ENCODE measurements around the gene MTFR1L. TPM values are rescaled to one million over a fixed set of nuclear protein-coding genes. Genes with fewer than 3 reads are reported as not detected.

MTFR1L gene
- total and polyA plus RNA-seq, 3 donors from 2014 or later: 148 to 253 (median 166) TPM

GRCh38 chr1:25818569-25818968 is 1.2 kb upstream of the MTFR1L start:
- 33 to 37% methylated on average over 6 of the region's 6 CpGs for whole genome bisulfite sequencing, 2 donors
- Histone ChIP-seq H3K27ac (peak overlapping the region in 1 of 2 donors; percentile 94), H3K27me3 (no peaks in the 10 kb centered on the region), H3K4me1 (peaks cover 32% of the 10 kb centered on the region), H3K36me3 (ENCODE audit: low read depth, missing control alignments) (no peaks in the 10 kb centered on the region), H3K4me3 (no peak overlapping the region), H3K9me3 (no peaks in the 10 kb centered on the region)
- DNase-seq: no peak
- intact Hi-C loops (cut with DNase I; ENCODE audit: low total_unique reads): no loop called here
- TF ChIP-seq POLR2A (IDR thresholded peaks at IDR 0.05) (no peak), CTCF (IDR thresholded peaks at IDR 0.05) (no peak)

GRCh38 chr1:25820247-25821111 is 725 bp downstream of the MTFR1L start:
- TF ChIP-seq CTCF (IDR thresholded peaks at IDR 0.05) (peak in 1 of 3 experiments; percentile 6), POLR2A (IDR thresholded peaks at IDR 0.05) (no peak)
- intact Hi-C loops (cut with DNase I; ENCODE audit: low total_unique reads): no loop called here
- DNase-seq: peak; percentile 60
- Histone ChIP-seq H3K9me3 (no peaks in the 10 kb centered on the region), H3K4me3 (peak overlapping the region; percentile 92 to 98), H3K27me3 (no peaks in the 10 kb centered on the region), H3K27ac (peak overlapping the region; percentile 90 to 94), H3K4me1 (peaks cover 32% of the 10 kb centered on the region), H3K36me3 (ENCODE audit: low read depth, missing control alignments) (no peaks in the 10 kb centered on the region)
- 0% methylated on average over 13 to 38 of the region's 67 CpGs for WGBS, 2 donors

GRCh38 chr1:25821112-25821476 is 1.3 kb downstream of the MTFR1L start:
- peak overlapping the region; percentile 92 to 98 for H3K4me3 ChIP-seq
- H3K27ac ChIP-seq: peak overlapping the region; percentile 90 to 94
- TF ChIP-seq POLR2A (IDR thresholded peaks at IDR 0.05) (no peak), CTCF (IDR thresholded peaks at IDR 0.05) (no peak)
- WGBS, 2 donors: 17 to 19% methylated on average over 10 of the region's 10 CpGs
- DNase-seq: no peak
- intact Hi-C loops (cut with DNase I; ENCODE audit: low total_unique reads): no loop called here
- no peaks in the 10 kb centered on the region for H3K9me3 ChIP-seq
- H3K4me1 ChIP-seq: peaks cover 32% of the 10 kb centered on the region
- H3K36me3 ChIP-seq (ENCODE audit: low read depth, missing control alignments): no peaks in the 10 kb centered on the region
- H3K27me3 ChIP-seq: no peaks in the 10 kb centered on the region

- Histone ChIP-seq H3K4me3 (no peak overlapping the region), H3K4me1 (peaks cover 32% of the 10 kb centered on the region), H3K27me3 (no peaks in the 10 kb centered on the region), H3K9me3 (no peaks in the 10 kb centered on the region), H3K27ac (peak overlapping the region in 1 of 2 donors; percentile 94), H3K36me3 (ENCODE audit: low read depth, missing control alignments) (no peaks in the 10 kb centered on the region)
- DNase-seq: peak; percentile 82
- intact Hi-C loops (cut with DNase I; ENCODE audit: low total_unique reads): no loop called here
- TF ChIP-seq CTCF (IDR thresholded peaks at IDR 0.05) (no peak), POLR2A (IDR thresholded peaks at IDR 0.05) (no peak)
- WGBS, 2 donors: 36 to 43% methylated on average over 5 of the region's 5 CpGs
Observed at GRCh38 chr1:25821630-25822091, 1.9 kb downstream of the MTFR1L start.
